Sciatic nerve (tissue), 2 donors: Measurements from ENCODE around the gene ARHGEF38. TPM values are rescaled to one million over a fixed set of nuclear protein-coding genes. Genes with fewer than 3 reads are reported as not detected.

Experiments
- ATAC-seq: fragments of 200-7000 bp; cut with Tn5 transposase; one replicate; pipeline ENCODE4 v1.9.1; 2020; ENCODE audit warnings: mild to moderate bottlenecking, moderate library complexity
- DNase-seq: peaks from one replicate; pipeline ENCODE4 v3.0.0-alpha.2; 2020; ENCODE audit warnings: low spot score
- intact Hi-C: fragments of 100-400 bp; cut with DNase I; formaldehyde crosslinking; loops from one replicate; pipeline ENCODE4 v1.14.2; 2022
- total RNA-seq: library from RNA; stranded (reverse); fragmentation: NEBNext Ultra II Directional; extraction: Animal tissue kit (Norgen Biotek cat#: 25700); gene quantifications from one replicate; pipeline ENCODE4 v1.2.1, GENCODE V29; 2021
- donor health status: DM: no; HTN: no; CAD: no.
- donor health status: DM: no; HTN: no; CAD: no.

ARHGEF38 gene, protein sequence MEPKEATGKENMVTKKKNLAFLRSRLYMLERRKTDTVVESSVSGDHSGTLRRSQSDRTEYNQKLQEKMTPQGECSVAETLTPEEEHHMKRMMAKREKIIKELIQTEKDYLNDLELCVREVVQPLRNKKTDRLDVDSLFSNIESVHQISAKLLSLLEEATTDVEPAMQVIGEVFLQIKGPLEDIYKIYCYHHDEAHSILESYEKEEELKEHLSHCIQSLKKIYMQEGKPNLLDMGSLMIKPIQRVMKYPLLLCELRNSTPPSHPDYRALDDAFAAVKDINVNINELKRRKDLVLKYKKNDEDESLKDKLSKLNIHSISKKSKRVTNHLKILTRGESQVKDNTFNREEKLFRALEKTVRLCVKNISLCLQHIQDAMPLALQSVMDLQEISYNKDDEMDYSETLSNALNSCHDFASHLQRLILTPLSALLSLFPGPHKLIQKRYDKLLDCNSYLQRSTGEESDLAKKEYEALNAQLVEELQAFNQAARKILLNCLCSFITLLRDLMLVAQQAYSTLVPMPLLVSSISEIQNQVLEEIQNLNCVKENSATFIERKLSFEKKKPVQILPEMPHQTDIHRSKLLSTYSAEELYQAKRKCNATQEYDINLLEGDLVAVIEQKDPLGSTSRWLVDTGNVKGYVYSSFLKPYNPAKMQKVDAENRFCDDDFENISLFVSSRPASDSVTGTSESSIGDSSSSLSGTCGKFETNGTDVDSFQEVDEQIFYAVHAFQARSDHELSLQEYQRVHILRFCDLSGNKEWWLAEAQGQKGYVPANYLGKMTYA
- total RNA-seq, result 0.40 TPM

DNA sequence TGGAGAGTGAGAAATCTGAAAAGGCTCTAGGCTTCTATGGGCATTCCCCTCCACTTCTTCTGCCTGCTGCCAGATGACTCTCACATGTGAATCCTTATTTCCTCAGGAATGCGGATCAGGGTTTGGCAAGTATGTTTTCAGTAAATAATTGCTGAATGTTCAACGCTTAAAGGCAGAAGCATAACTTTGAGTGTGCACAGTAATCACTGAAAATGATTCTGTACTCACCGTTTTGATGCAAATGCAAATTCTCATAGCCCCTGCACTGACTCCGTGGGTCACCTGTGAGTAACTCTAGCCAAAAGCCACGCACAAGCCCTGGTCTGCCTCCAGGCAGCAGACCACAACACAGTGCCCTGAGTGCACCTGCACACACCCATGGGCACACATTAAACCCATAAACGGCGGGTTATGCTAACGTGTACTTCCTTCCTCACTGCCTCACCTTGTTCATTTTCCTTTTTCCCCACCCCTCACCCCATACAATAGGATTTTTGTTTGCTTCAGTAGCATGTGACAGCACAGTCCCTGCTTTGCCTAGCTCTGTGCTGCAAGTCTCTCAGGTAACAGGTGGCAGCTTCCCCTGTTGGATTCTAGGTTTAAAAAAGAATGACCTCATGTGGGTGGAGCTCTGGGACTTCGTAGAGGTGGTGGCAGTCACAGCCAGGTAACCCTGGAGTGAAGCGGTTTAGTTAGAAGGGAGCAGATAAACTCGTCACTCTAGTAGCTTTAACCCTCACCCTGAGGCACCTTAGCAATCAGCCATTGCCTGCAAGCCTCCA lies at the start of gene ARHGEF38:
Gene ARHGEF38, plus strand, starts transcription at position 656 of the 782 bp plus-strand sequence. CDS start 146 bp downstream, outside the sequence.
- ATAC-seq, result peak; percentile 46
- intact Hi-C loops, result no loop called here

GRCh38 chr4:105503484-105503883 lies 48.9 kb upstream of the ARHGEF38 start:
- DNase-seq (no peak), ATAC-seq (no peak)
- intact Hi-C loops, result no loop called here

More for the DNA sequence above, at the start of gene ARHGEF38:
- no peak for DNase-seq

DNA sequence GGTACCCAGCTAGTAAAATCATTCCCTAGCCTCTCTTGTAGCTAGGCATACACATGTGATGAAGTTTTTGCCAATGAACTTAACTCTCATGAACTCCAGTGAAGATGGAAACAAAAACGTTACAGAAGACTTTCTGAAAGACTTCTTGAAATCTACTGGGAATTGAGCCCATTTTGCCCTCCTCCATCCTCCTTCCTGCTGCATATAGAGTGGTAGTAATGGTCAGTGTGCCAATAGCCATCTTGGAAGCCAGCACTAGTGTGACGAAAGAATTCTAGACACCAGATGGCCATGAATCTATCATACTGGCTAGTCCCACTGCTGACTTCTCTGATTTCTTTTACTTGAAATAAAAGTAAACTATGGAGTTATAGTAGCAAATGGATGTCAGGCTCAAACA lies 47.7 kb upstream of the ARHGEF38 start:
- intact Hi-C loops, result no loop called here
- DNase-seq, result no peak
- peak; percentile 65 for ATAC-seq

GRCh38 chr4:105509291-105509690 lies 43.1 kb upstream of the ARHGEF38 start:
- intact Hi-C loops, result no loop called here
- DNase-seq (no peak), ATAC-seq (no peak)

DNA sequence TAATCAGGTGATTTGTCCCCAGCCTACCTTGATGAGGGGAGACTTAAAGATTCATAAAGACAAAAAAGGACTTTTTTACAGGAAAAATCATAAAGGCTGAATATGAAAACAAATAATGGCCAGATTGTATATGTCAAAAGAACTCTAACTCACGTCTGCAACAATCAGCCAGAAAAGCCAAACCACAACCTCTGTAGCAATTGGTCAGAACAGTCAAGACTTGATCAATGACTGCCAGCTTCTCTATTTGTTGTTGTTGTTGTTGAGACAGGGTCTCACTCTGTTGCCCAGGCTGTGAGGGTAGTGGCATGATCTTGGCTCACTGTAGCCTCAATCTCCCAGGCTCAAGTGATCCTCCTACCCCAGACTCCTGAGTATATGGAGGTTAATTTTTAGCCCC lies 42.7 kb upstream of the ARHGEF38 start:
- intact Hi-C loops, result no loop called here
- no peak for DNase-seq
- ATAC-seq, result no peak

DNA sequence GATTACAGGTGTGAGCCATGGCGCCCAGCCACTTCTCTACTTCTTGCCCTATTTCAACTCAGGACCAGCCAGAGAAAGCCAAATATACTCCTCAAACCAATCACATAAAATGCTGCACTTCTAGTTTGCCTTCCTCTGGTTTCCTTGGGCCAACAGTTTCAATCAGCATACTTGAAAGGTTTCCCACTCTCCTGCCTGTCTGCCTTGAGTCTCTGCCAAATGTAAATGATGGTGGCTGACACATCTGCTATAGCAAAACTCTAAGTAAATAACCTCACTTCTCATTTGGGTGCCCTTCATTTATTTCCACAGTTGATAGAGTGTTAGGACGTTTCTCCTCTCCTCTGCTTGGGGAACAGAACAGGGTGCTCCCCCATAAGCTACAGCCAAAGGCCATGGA lies 42.2 kb upstream of the ARHGEF38 start:
- DNase-seq (no peak), ATAC-seq (no peak)
- intact Hi-C loops, result no loop called here

- intact Hi-C loops, result no loop called here
- no peak for DNase-seq
- peak; percentile 55 for ATAC-seq
These were observed 31.3 kb upstream of the ARHGEF38 start for GRCh38 chr4:105520819-105521790.

- intact Hi-C loops, result no loop called here
- ATAC-seq (no peak), DNase-seq (no peak)
These were observed 25.8 kb upstream of the ARHGEF38 start for GRCh38 chr4:105526656-105527055.

GRCh38 chr4:105527081-105527480 lies 25.3 kb upstream of the ARHGEF38 start:
- no peak for DNase-seq
- intact Hi-C loops, result no loop called here
- ATAC-seq, result no peak

- intact Hi-C loops, result no loop called here
- no peak for ATAC-seq
- DNase-seq, result no peak
These were observed 15.8 kb upstream of the ARHGEF38 start for GRCh38 chr4:105536601-105537000.

DNA sequence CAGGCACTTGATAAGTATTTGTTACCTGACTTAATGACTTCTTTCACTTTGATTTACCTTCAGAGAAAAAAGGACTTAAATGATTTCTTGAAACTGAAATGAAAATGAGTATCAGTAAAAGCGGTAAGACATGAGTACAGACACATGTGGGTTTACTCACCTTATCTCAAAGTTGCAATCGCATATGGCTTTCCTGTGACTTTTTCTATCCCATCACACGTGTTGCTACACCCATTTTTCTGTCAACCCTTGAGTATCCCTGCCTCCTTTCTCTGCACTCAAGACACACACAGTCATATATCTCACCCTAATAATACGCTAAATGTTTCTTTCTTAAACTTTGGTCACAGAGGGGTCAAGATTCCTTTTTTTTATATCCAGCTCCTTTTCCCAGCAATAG lies 11.0 kb upstream of the ARHGEF38 start:
- ATAC-seq, result no peak
- intact Hi-C loops, result no loop called here

DNA sequence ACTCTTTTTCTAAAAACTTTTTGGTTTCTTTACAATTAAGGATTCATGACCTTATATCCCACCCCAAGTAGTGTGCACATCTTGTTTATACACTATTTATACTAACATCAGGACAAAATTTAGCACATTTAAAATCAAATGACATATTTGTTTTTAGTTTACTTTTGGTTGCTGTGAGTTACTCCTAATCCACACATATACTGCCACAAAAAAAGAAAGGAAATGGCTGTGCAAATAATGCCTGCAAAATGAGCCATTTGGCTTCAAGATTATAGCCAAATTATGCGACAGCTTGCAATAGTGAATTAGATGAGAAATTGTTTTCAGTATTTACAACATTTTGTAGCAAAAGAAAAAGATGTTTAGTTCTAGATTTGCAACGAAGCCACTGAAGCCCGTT lies 10.4 kb upstream of the ARHGEF38 start:
- no peak for ATAC-seq
- intact Hi-C loops, result no loop called here

More for the DNA sequence above, 11.0 kb upstream of the ARHGEF38 start:
- DNase-seq, result no peak

DNA sequence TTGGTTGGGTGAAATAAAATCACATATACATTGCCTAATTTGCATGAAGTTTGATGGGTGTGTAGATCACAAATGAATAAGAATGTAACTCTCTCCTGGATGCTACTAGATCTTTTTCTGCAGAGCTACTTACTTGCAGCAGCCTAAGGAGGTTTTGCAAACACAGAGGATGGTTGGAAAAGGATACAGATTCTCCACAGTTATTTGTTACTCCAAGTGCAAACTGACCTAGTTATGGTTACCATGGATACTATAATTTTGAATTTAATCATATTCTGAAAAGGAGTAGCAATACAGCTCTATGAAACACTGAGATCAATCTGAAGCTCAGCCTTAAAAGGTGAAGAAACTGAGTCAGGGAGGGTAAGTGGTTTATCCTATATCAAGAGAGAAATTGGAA lies 9.1 kb upstream of the ARHGEF38 start:
- intact Hi-C loops, result no loop called here
- ATAC-seq (no peak), DNase-seq (no peak)

More for the DNA sequence above, 10.4 kb upstream of the ARHGEF38 start:
- DNase-seq, result no peak

DNA sequence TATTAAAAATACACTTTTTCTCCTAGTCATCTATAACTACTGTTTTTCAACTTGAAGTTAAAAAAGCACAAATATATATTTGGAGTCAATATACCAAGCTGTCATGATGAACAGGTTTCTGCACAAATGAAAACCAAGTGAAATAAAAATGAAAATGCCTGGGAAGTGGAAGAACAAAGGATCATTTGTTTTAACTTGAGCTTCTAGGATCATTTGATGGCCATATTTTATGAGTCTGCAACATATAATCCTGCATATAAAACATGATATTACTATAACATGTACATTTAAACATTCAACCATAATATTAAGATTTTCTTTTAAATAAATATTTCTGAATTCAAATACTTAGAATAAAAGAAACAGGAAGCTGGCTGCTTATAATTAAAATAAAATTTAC lies 8.5 kb upstream of the ARHGEF38 start:
- ATAC-seq (no peak), DNase-seq (no peak)
- intact Hi-C loops, result no loop called here

- no peak for DNase-seq
- intact Hi-C loops, result no loop called here
- no peak for ATAC-seq
These were observed 7.7 kb upstream of the ARHGEF38 start for GRCh38 chr4:105544520-105545286.

GRCh38 chr4:105546086-105546485 lies 6.3 kb upstream of the ARHGEF38 start:
- no peak for DNase-seq
- no peak for ATAC-seq
- intact Hi-C loops, result no loop called here

- DNase-seq (no peak), ATAC-seq (no peak)
- intact Hi-C loops, result no loop called here
These were observed 4.7 kb upstream of the ARHGEF38 start for GRCh38 chr4:105547769-105548168.

DNA sequence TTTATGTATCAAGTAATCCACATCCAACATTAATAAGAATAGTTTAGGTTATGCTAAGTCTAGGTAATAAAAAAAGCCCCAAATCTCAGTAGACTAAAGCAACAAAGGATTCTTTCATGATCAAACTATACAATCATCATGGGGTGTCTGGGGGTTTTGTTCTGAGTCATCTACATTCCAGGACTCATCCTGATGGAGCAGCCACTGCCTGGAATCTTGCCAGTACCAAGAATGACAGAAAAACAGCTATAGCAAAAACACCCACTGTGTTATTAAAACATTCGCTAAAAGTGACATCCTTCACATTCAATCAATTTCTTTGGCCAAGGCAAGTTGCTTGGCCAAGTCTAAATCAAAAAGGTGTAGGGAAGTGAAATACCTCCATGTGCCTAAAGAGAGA lies 3.9 kb upstream of the ARHGEF38 start:
- ATAC-seq (no peak), DNase-seq (no peak)
- intact Hi-C loops, result no loop called here
